GM12878 (cell line): ENCODE data around the gene ZSWIM3.
A peak's percentile ranks its signal among the peaks of the same experiment; 100 is the strongest.

Experiments used
- BCL11A ChIP-seq: IDR thresholded peaks from 2 replicates; pipeline ENCODE4 v1.6.1; 2011; ENCODE audit warnings: low read depth, low read length
- BRCA1 ChIP-seq: IDR thresholded peaks from 2 replicates; pipeline ENCODE4 v1.6.1; 2011; ENCODE audit warnings: low read depth, low read length, improper control_type of control experiment
- GATAD2B ChIP-seq: fragments of 450-650 bp; conservative IDR thresholded peaks from 2 replicates; pipeline ENCODE4 v1.6.1; 2017; ENCODE audit warnings: low read depth, mild to moderate bottlenecking, moderate library complexity
- KDM1A ChIP-seq: fragments of 200-600 bp; sonication (generic); IDR thresholded peaks from 2 replicates; pipeline ENCODE4 v1.6.1; 2016; ENCODE audit warnings: borderline replicate concordance
- POLR2A ChIP-seq: IDR thresholded peaks from 2 replicates; pipeline ENCODE4 v1.6.1; 2011; ENCODE audit warnings: low read depth, mild to moderate bottlenecking, low read length
- SREBF2 ChIP-seq: IDR thresholded peaks from 2 replicates; pipeline ENCODE4 v1.6.1; 2012; ENCODE audit warnings: mild to moderate bottlenecking, low read length
- TAF1 ChIP-seq: IDR thresholded peaks from 2 replicates; pipeline ENCODE4 v1.6.1; 2011; ENCODE audit warnings: mild to moderate bottlenecking, low read depth, low read length, borderline replicate concordance
- TBL1XR1 ChIP-seq: IDR thresholded peaks from 2 replicates; pipeline ENCODE4 v1.6.1; 2012; ENCODE audit warnings: low read depth, low read length, improper control_type of control experiment
- ZNF24 ChIP-seq: fragments of 450-650 bp; IDR thresholded peaks from 2 replicates; pipeline ENCODE4 v1.6.1; 2017; ENCODE audit warnings: antibody characterized with exemption, mild to moderate bottlenecking
- TF ChIP-seq, protein P1 (sequence below): IDR thresholded peaks from 2 replicates; pipeline ENCODE4 v1.6.1; 2011; ENCODE audit warnings: low read depth, low read length, improper control_type of control experiment, borderline replicate concordance
- TF ChIP-seq, protein P2 (sequence below), 3 experiments: IDR thresholded peaks in 2 of 3; conservative IDR thresholded peaks in 1 of 3; 2 replicates each; pipeline ENCODE4 v1.5.1; 2011; ENCODE audit warnings: low read depth in 3 of 3, low read length in 3 of 3, mild to moderate bottlenecking in 3 of 3, control low read depth in 2 of 3, moderate library complexity in 2 of 3, inconsistent platforms in 1 of 3, mixed read lengths in 1 of 3; ENCODE audit not compliant: control insufficient read depth in 2 of 3, insufficient read depth in 1 of 3; ENCODE audit errors: extremely low read depth in 1 of 3

DNA sequence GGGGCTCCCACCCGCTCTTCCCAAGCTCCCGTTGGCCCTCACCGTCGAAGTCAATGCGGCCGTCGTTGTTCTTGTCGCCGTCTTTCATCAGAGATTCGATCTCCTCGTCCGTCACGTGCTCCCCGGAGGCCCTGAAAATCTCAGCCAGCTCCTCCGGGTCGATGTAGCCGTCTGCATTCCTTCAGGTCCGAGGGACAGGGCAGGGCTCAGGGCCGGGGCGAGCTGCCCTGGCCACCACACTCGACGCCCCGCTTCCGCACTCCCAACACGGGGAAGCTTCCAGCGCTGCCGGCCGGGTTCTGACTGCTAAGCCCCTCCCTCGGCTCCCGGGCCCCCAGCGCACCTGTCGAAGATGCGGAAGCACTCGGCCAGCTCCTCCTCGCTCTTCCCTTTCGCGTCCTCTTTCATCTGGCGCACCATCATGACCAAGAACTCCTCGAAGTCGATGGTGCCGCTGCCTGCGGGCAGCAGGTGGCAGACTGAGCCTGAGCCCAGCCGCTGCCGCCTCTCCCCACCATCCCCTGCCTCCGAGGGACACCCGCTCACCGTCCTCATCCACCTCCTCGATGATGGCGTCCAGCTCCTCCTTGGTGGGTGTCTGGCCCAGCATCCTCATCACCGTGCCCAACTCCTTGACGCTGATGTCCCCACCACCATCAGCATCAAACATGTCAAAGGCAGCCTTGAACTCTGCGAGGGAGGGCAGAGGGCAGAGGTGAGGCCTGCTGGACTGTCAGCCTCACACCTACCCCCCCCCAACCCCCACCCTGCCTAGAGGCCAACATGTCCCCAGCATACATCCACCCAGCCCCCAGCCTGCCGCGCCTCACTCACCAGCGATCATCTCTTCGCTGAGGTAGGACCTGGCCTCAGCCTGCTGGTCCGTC lies 33.2 kb upstream of the ZSWIM3 start:
- TF ChIP-seq BCL11A, result no peak
- TF ChIP-seq, protein P1, sequence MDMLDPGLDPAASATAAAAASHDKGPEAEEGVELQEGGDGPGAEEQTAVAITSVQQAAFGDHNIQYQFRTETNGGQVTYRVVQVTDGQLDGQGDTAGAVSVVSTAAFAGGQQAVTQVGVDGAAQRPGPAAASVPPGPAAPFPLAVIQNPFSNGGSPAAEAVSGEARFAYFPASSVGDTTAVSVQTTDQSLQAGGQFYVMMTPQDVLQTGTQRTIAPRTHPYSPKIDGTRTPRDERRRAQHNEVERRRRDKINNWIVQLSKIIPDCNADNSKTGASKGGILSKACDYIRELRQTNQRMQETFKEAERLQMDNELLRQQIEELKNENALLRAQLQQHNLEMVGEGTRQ, result no peak
- no peak for TF ChIP-seq SREBF2
- no peak for TF ChIP-seq GATAD2B
- no peak for TF ChIP-seq BRCA1
- TF ChIP-seq, protein P2, sequence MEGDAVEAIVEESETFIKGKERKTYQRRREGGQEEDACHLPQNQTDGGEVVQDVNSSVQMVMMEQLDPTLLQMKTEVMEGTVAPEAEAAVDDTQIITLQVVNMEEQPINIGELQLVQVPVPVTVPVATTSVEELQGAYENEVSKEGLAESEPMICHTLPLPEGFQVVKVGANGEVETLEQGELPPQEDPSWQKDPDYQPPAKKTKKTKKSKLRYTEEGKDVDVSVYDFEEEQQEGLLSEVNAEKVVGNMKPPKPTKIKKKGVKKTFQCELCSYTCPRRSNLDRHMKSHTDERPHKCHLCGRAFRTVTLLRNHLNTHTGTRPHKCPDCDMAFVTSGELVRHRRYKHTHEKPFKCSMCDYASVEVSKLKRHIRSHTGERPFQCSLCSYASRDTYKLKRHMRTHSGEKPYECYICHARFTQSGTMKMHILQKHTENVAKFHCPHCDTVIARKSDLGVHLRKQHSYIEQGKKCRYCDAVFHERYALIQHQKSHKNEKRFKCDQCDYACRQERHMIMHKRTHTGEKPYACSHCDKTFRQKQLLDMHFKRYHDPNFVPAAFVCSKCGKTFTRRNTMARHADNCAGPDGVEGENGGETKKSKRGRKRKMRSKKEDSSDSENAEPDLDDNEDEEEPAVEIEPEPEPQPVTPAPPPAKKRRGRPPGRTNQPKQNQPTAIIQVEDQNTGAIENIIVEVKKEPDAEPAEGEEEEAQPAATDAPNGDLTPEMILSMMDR (IDR thresholded peaks at IDR 0.05 in 2 of 3, conservative IDR thresholded peaks at IDR 0.05 in 1 of 3; ENCODE audit: control insufficient read depth in 2 of 3, extremely low read depth in 1 of 3, insufficient read depth in 1 of 3, low read depth in 3 of 3, low read length in 3 of 3), result peak; percentile 28 to 54 (median 51); a peak in 4 of 6 replicates
- no peak for TF ChIP-seq KDM1A
- TF ChIP-seq TBL1XR1, result no peak
- no peak for TF ChIP-seq ZNF24
- no peak for TF ChIP-seq TAF1
- TF ChIP-seq POLR2A, result no peak
